Activated CD8-positive, alpha-beta memory T cell treated with anti-CD3 and anti-CD28 coated beads, Interleukin-2, amount 50 U/mL, for 4 hours (primary cell): ENCODE data around the gene ITFG1.
"Not testable (repeated sequence)": the region's sequence is repeated elsewhere in the genome, so short reads cannot be mapped to it uniquely, and the experiment has no call there.

ENCODE experiments used
- DNase-seq: peaks from one replicate; pipeline ENCODE4 v3.0.0-alpha.2; 2020

ITFG1 gene

GRCh38 chr16:47473004-47473403 is 12.1 kb upstream of the ITFG1 start:
- DNase-seq = not testable (repeated sequence)

GRCh38 chr16:47470810-47471209 is 9.9 kb upstream of the ITFG1 start:
- no peak for DNase-seq

DNA sequence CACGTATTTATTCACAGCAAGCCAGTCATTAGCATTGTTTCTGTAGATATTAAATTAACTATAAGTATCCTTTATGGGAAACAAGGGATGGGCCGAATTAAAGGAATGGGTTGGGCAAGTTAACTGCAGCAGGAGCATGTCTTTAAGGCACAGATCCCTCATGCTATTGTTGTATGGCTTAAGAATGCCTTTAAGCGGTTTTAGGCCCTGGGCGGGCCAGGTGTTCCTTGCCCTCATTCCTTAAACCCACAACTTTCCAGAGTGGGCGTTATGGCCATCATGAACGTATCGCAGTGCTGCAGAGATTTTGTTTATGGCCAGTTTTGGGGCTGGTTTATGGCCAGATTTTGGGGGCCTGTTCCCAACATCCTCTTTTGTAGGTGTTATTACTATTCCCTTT is 9.3 kb upstream of the ITFG1 start:
- no peak for DNase-seq

- no peak for DNase-seq
Observed at GRCh38 chr16:47469227-47469626, 8.4 kb upstream of the ITFG1 start.

DNA sequence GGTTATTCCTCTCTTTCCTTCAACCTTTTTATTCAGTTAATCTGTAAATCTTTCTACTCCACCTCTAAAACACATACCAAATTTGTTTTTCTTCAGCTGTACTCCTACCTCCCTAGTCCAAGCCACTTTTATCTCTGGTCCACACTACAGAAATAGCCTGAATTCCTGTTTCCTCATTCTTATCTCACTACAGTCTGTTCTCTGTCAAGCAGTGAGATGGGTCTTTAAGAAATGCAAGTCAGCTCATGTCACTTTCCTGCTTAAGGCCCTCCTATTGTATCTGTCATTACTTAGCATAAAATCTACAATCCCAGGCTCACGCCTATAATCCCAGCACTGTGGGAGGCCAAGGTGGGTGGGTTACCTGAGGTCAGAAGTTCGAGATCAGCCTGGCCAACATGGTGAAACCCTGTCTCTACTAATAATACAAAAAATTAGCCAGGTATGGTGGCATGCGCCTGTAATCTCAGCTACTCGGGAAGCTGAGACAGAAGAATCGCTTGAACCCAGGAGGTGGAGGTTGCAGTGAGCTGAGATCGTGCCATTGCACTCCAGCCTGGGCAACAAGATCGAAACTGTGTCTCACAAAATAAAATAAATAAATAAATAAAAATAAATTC is 7.3 kb upstream of the ITFG1 start:
- DNase-seq = not testable (repeated sequence)

DNA sequence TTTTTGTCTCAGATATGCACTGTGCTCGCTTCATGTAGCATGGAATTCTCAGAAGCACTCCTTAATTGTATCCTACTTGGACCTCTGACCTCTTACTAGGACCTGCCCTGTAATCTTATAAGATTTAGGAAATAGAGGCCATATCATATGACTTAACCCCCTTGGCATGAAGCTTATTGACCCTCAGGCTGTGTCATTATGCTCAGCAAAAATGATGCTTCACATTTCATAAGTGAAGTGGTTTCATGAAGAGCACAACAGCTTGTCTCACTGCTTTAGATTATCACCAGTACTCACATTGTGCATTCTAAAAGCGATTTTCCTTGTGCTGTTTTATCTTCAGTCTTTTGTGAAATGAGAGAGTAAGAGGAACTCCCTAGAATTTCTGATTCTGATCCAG is 6.6 kb upstream of the ITFG1 start:
- DNase-seq = no peak

DNA sequence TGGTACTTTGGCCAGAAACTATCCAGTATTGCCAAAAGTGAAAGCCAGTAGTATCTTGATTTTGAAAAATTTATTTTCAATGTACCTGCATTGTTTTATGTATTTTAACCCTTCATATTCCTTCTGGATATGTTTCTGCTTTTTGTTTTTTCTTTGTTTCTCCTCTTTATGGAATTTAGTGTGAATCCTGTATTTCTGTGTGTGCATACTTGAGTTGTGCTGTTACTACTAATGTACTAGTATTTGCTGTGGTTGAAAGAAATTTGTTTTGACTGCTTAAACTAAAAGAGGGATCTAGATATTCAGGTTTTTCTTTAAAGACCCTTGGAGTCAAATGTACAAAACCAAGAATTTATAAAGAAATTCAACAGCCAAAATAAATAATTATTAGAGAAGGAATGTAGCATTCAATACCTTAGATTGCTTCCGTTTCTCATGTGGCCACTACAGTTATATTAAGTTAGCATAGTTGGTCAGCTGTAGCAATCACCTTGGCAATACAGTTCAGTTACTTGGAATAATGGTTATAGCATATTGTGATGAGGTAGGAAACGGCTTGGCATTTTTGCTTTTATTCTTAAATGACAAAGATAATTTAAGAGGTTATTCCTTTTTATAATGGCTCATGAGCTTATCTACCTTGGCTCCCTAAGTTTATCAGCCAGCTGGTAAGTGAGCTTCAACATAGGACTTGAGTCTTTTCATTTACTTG is 5.2 kb upstream of the ITFG1 start:
- DNase-seq = no peak

- DNase-seq = no peak
Observed at GRCh38 chr16:47463771-47464624, 3.1 kb upstream of the ITFG1 start.

- DNase-seq = no peak
Observed at GRCh38 chr16:47461598-47462266, 869 bp upstream of the ITFG1 start.

DNA sequence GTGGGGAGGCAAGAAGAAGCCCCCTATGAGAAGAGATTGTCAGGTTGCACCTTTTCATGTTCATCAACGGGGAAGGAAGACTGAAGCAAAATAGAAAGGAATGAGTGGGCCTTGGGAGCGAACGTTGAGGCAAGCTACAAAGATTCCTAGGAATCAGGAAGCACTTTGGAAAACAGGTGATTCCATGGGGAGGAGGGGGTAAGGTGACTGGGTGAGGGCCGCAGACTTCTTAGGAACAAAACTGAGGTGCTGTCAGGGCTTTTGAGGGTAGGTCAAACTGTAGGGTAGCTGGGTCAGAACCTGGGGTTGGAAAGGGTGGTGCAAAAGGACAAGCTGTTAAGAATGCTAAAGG is 528 bp downstream of the ITFG1 start:
- DNase-seq = no peak

DNA sequence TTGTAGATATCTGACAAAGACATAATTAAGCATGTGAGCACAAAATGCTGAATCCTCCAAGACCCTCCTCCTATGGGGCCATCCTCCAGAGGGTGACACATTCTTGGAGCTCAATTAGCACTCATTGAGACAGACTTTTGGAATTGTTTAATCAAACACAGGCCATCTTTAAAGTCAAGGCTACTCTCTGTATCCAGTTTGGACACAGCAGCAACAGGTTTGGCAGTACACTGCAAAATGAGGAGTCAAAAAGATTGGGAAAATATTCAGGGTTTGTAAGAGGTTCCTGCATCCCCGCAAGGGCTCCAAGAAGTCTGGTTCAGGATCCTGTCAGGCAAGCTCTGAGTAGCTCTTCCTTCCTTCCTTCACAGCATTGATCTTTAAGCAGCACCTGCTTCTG is 1.3 kb downstream of the ITFG1 start:
- DNase-seq = no peak

DNA sequence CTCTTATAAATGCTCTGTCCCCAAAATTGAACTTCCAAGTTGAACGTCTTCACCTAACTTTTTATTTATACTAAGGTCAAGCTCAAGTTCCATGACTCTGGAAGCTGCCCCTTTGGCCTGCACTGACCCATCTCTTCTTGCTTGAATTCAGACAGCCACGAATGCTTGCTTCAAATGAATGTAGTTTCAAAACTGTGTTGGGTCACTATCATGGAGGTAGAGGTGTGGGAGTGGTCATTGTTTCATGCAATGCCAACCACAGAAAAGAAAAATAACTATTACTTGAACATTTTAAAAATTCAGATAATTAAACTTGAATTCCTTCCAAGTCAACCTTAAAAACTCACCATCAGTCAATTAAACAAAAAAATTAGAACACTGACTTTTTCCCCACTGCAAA is 2.5 kb downstream of the ITFG1 start:
- DNase-seq = no peak

DNA sequence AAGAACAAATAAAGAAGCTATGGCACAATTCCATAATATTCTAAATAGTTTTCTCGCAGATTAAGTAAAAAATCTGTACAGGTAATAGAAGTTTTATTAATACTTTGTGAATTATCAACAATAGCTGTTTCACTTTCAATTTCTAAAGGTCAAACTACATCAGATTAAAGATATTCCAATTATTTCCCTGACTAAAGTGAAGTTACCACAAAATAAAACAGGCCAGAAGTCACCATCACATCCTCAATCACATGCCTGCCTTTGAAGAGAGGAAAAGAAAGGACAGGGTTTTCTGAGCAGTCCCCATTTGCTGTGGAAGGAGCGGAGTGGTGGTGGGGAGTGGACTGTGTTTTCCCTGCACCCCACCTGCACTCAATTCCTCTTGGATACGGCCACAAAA is 11.1 kb downstream of the ITFG1 start:
- DNase-seq = no peak

- DNase-seq = no peak
Observed at GRCh38 chr16:47448830-47449575, 11.9 kb downstream of the ITFG1 start.

- DNase-seq = no peak
Observed at GRCh38 chr16:47446431-47446830, 14.4 kb downstream of the ITFG1 start.

DNA sequence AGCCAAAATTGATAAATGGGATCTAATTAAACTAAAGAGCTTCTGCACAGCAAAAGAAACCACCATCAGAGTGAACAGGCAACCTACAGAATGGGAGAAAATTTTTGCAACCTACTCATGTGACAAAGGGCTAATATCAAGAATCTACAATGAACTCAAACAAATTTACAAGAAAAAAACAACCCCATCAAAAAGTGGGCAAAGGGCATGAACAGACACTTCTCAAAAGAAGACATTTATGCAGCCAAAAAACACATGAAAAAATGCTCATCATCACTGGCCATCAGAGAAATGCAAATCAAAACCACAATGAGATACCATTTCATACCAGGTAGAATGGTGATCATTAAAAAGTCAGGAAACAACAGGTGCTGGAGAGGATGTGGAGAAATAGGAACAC is 18.0 kb downstream of the ITFG1 start:
- not testable (repeated sequence) for DNase-seq

GRCh38 chr16:47440066-47440465 is 20.8 kb downstream of the ITFG1 start:
- DNase-seq = not testable (repeated sequence)

GRCh38 chr16:47434274-47434673 is 26.6 kb downstream of the ITFG1 start:
- DNase-seq = not testable (repeated sequence)

DNA sequence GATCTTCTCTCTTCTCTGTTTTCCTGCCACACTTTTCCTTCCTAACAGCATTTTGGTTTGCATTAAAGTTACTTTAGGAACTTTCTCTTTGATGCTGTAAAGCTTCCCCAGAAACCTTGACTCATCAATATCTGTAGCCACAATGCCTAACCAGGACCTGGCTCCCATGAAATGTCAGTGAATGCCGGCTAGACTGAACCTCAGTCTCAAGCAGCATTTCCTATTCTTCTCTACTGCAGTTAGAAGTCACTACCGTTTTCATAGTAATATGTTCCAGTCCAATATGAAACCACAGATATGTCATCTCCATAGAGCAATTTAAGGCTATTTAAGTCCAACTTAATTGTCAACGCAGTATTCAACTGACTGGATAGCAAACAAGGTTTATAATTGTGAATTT is 28.9 kb downstream of the ITFG1 start:
- DNase-seq = no peak

DNA sequence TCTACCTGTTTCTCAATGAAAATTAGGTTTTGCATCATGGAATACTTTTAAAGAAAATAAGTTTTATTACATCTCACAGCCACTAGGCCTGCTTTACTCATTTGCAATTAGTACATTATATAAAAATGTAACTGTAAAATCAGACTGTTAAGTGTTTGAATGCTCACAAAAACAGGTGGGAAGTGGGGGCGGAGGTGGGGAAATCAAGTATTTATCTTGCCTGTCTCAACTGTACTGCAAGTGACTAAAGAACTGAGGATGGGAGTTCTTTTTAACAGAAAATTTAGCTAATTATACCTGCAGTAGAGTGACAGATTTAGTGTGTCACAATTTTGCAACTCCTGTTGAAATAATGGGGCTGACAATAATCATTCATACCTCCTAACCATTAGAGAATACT is 34.1 kb downstream of the ITFG1 start:
- no peak for DNase-seq

GRCh38 chr16:47424846-47425245 is 36.0 kb downstream of the ITFG1 start:
- DNase-seq = no peak

GRCh38 chr16:47416869-47417268 is 44.0 kb downstream of the ITFG1 start:
- no peak for DNase-seq

DNA sequence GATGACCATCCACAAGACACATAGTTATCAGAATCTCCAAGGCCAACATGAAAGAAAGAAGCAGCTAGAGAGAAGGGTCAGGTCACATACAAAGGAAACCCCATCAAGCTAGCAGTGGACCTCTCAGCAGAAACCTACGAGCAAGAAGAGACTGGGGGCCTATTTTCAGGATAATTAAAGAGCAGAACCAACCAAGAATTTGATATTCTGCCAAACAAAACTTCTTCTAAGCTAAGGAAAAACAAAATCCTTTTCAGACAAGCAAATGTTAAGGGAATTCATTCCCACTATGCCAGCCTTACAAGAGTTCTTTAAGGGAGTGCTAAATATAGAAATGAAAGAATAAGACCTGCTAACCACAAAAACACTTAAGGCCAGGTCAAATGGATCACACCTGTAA is 47.8 kb downstream of the ITFG1 start:
- DNase-seq = no peak
